ENCODE measurements around the gene TKT. TPM values are rescaled to one million over a fixed set of nuclear protein-coding genes. Genes with fewer than 3 reads are reported as not detected.
"Not testable (repeated sequence)": the region's sequence is repeated elsewhere in the genome, so short reads cannot be mapped to it uniquely, and the experiment has no call there.

TKT gene
- polyA plus RNA-seq, 1 experiment: 220 TPM

DNA sequence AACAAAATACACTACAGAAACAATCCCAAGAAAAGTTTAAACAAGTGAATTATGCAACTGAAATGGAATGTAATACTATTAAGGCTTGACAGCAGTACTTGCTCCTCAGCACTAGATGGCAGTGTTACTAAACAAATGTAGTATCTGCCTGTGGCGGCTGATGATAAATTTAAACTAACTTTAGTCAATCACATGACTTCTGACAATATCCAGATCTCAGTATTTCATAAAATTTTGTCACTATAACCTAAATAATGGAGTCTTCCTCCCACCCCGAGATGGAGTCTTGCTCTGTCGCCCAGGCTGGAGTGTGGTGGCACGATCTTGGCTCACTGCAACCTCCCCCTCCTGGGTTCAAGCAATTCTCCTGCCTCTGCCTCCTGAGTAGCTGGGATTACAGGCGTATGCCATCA lies 43.8 kb upstream of the TKT start:
- H3K9me3 ChIP-seq (ENCODE audit: control insufficient read depth, insufficient read depth, low read length); POLR2A ChIA-PET; H3K27me3 ChIP-seq (ENCODE audit: control insufficient read depth, insufficient read depth, low read length); H3K4me3 ChIP-seq (ENCODE audit: low read depth, low read length); H3K27ac ChIP-seq (ENCODE audit: low read depth, low read length): not testable (repeated sequence)
- CTCF ChIA-PET: interaction anchor here (0.6 to 3.1 kb wide), 24 partner anchors 8 to 803 kb away, joined by 3 to 33 read pairs (median 4); no protein-coding TSS in a partner anchor
- TF ChIP-seq, protein P1, sequence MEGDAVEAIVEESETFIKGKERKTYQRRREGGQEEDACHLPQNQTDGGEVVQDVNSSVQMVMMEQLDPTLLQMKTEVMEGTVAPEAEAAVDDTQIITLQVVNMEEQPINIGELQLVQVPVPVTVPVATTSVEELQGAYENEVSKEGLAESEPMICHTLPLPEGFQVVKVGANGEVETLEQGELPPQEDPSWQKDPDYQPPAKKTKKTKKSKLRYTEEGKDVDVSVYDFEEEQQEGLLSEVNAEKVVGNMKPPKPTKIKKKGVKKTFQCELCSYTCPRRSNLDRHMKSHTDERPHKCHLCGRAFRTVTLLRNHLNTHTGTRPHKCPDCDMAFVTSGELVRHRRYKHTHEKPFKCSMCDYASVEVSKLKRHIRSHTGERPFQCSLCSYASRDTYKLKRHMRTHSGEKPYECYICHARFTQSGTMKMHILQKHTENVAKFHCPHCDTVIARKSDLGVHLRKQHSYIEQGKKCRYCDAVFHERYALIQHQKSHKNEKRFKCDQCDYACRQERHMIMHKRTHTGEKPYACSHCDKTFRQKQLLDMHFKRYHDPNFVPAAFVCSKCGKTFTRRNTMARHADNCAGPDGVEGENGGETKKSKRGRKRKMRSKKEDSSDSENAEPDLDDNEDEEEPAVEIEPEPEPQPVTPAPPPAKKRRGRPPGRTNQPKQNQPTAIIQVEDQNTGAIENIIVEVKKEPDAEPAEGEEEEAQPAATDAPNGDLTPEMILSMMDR (IDR thresholded peaks at IDR 0.05; ENCODE audit: low read depth, low read length): peak; percentile 80
- DNase-seq (ENCODE audit: low read depth, low spot score): peak; percentile 16

GRCh38 chr3:53295410-53295809 lies 39.6 kb upstream of the TKT start:
- DNase-seq (ENCODE audit: low read depth, low spot score): no peak
- Histone ChIP-seq H3K27ac (ENCODE audit: low read depth, low read length) (no peak overlapping the region), H3K4me3 (ENCODE audit: low read depth, low read length) (no peak overlapping the region), H3K27me3 (ENCODE audit: control insufficient read depth, insufficient read depth, low read length) (no peaks in the 10 kb centered on the region), H3K9me3 (ENCODE audit: control insufficient read depth, insufficient read depth, low read length) (no peaks in the 10 kb centered on the region)
- ChIA-PET POLR2A (no interaction called here), CTCF (no interaction called here)
- TF ChIP-seq, protein P1 (IDR thresholded peaks at IDR 0.05; ENCODE audit: low read depth, low read length): no peak

GRCh38 chr3:53293867-53294266 lies 38.0 kb upstream of the TKT start:
- TF ChIP-seq, protein P1 (IDR thresholded peaks at IDR 0.05; ENCODE audit: low read depth, low read length): no peak
- no peak overlapping the region for H3K4me3 ChIP-seq (ENCODE audit: low read depth, low read length)
- POLR2A ChIA-PET: no interaction called here
- no peaks in the 10 kb centered on the region for H3K9me3 ChIP-seq (ENCODE audit: control insufficient read depth, insufficient read depth, low read length)
- no peak overlapping the region for H3K27ac ChIP-seq (ENCODE audit: low read depth, low read length)
- H3K27me3 ChIP-seq (ENCODE audit: control insufficient read depth, insufficient read depth, low read length): no peaks in the 10 kb centered on the region
- CTCF ChIA-PET: no interaction called here
- DNase-seq (ENCODE audit: low read depth, low spot score): no peak

GRCh38 chr3:53288214-53288613 lies 32.4 kb upstream of the TKT start:
- DNase-seq (ENCODE audit: low read depth, low spot score): no peak
- CTCF ChIA-PET: interaction anchor here (2.9 kb wide), 1 partner anchor 11 kb away, joined by 14 read pairs; no protein-coding TSS in a partner anchor
- Histone ChIP-seq H3K9me3 (ENCODE audit: control insufficient read depth, insufficient read depth, low read length) (no peaks in the 10 kb centered on the region), H3K4me3 (ENCODE audit: low read depth, low read length) (no peak overlapping the region), H3K27me3 (ENCODE audit: control insufficient read depth, insufficient read depth, low read length) (no peaks in the 10 kb centered on the region), H3K27ac (ENCODE audit: low read depth, low read length) (no peak overlapping the region)
- POLR2A ChIA-PET: no interaction called here
- TF ChIP-seq, protein P1 (IDR thresholded peaks at IDR 0.05; ENCODE audit: low read depth, low read length): no peak

DNA sequence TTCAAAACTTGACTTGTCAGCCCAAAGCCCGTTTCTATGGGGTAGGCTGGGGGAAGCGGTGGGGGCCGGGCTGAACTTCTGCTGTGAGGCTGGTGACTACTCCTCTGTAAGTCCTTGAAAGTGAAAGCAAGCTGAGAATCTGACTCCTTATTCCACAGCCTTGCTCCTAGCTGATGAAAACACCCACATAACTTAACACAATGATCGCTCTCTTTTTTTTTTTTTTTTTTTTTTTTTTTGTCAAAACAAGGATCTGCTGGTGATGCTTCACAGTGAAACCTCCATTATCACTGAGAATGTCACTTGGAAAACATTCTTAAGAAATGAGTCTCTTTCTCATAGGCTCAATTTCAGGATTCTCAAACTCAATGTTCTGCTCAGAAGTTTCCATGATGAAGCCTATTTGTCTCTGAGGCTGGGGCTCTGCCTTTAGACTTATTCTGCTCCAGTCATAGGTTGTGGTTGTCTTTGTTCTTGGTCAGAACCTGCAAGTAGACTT lies 31.4 kb upstream of the TKT start:
- H3K4me3 ChIP-seq (ENCODE audit: low read depth, low read length): no peak overlapping the region
- ChIA-PET POLR2A (interaction anchor here (0.7 kb wide), 1 partner anchor 33 kb away, joined by 3 read pairs; no protein-coding TSS in a partner anchor), CTCF (interaction anchor here (0.7 to 2.9 kb wide), 3 partner anchors 12 to 177 kb away, joined by 7 to 14 read pairs (median 12); no protein-coding TSS in a partner anchor)
- peak; percentile 15 for DNase-seq (ENCODE audit: low read depth, low spot score)
- TF ChIP-seq, protein P1 (IDR thresholded peaks at IDR 0.05; ENCODE audit: low read depth, low read length): no peak
- H3K27me3 ChIP-seq (ENCODE audit: control insufficient read depth, insufficient read depth, low read length): no peaks in the 10 kb centered on the region
- no peak overlapping the region for H3K27ac ChIP-seq (ENCODE audit: low read depth, low read length)
- no peaks in the 10 kb centered on the region for H3K9me3 ChIP-seq (ENCODE audit: control insufficient read depth, insufficient read depth, low read length)

Data from AG04450 (cell line).